Measurements from ENCODE around the gene G3BP2. TPM values are rescaled to one million over a fixed set of nuclear protein-coding genes. Genes with fewer than 3 reads are reported as not detected.

G3BP2 gene
- total RNA-seq, 2 donors from 2014 or later = 128 to 172 TPM

Other genes starting within 250 kb of the G3BP2 start
- 10 to 100 TPM; 29.3 to 35.1 TPM for gene RCHY1, start 159.0 kb downstream of the G3BP2 start, total RNA-seq
- gene THAP6, start 158.9 kb downstream of the G3BP2 start, total RNA-seq = 10 to 100 TPM; 15.8 to 25.4 TPM
- 1 to 10 TPM in 1 of 2 donors, under 1 TPM in 1; 0.87 to 3.4 TPM for gene ODAPH, start 117.3 kb downstream of the G3BP2 start, total RNA-seq
- 1 to 10 TPM; 2.4 TPM for gene CDKL2, start 42.9 kb downstream of the G3BP2 start, total RNA-seq
- gene USO1, start 51.2 kb upstream of the G3BP2 start, total RNA-seq = 10 to 100 TPM; 55.8 to 66.0 TPM
- gene PPEF2, start 229.0 kb upstream of the G3BP2 start, total RNA-seq = under 1 TPM in 1 of 2 donors, not detected in 1; 0.24 TPM